HEK293 (cell line): Measurements from ENCODE around the gene WIPI1.

Experiments
- CTCF ChIA-PET: fragments of 350-600 bp; formaldehyde crosslinking; extraction: SDS; loops from one replicate; lab custom pipeline; 2021; ENCODE audit warnings: antibody characterized with exemption; lab: Yijun Ruan, JAX
- POLR2A ChIA-PET: fragments of 300-600 bp; formaldehyde crosslinking; extraction: SDS; loops from one replicate; lab custom pipeline; 2020; ENCODE audit warnings: antibody characterized with exemption, inconsistent platforms; lab: Yijun Ruan, JAX
- H3K27ac ChIP-seq: fragments of 200-500 bp; sonication (Bioruptor generic); 2 replicates; pipeline ENCODE4 v1.5.1; 2014; ENCODE audit warnings: low read depth, low read length, control low read depth, inconsistent platforms; ENCODE audit errors: extremely low read depth
- H3K36me3 ChIP-seq, 2 experiments: fragments of 200-500 bp in 1 of 2; sonication (Bioruptor generic) in 1 of 2; 1 replicate in 1 of 2; 2 replicates in 1 of 2; pipeline ENCODE4 v1.5.1; 2014 to 2017; ENCODE audit warnings: inconsistent platforms in 2 of 2, low read length in 2 of 2; ENCODE audit not compliant: control insufficient read depth in 2 of 2, insufficient read depth in 1 of 2
- H3K4me1 ChIP-seq: fragments of 200-500 bp; sonication (Bioruptor generic); 2 replicates; pipeline ENCODE4 v1.5.1; 2014; ENCODE audit warnings: mild to moderate bottlenecking, low read length, inconsistent platforms; ENCODE audit not compliant: control insufficient read depth, insufficient read depth
- H3K4me3 ChIP-seq: 2 replicates; pipeline ENCODE4 v1.5.1; 2011; ENCODE audit warnings: low read depth, mild to moderate bottlenecking, control low read depth, low read length, moderate library complexity
- H3K9me3 ChIP-seq: fragments of 200-500 bp; sonication (Bioruptor generic); 2 replicates; pipeline ENCODE4 v1.5.1; 2014; ENCODE audit warnings: low read depth, low read length, inconsistent platforms; ENCODE audit not compliant: control insufficient read depth, insufficient read depth
- HOXD13 ChIP-seq: sonication (generic); formaldehyde crosslinking; IDR thresholded peaks from 2 replicates; pipeline ENCODE4 v1.8.0; 2022; ENCODE audit warnings: missing genetic modification reagents, borderline replicate concordance
- RBAK ChIP-seq: fragments of 450-650 bp; formaldehyde crosslinking; IDR thresholded peaks from 2 replicates; pipeline ENCODE4 v1.5.1; 2016; ENCODE audit warnings: missing biosample characterization, missing genetic modification characterization
- REPIN1 ChIP-seq: fragments of 450-650 bp; formaldehyde crosslinking; IDR thresholded peaks from 2 replicates; pipeline ENCODE4 v1.5.1; 2017; ENCODE audit warnings: missing biosample characterization, missing genetic modification characterization, low read depth
- SCRT2 ChIP-seq: fragments of 450-650 bp; formaldehyde crosslinking; IDR thresholded peaks from 2 replicates; pipeline ENCODE4 v1.5.1; 2016; ENCODE audit warnings: missing biosample characterization, missing genetic modification characterization
- SP3 ChIP-seq: fragments of 450-650 bp; formaldehyde crosslinking; IDR thresholded peaks from 2 replicates; pipeline ENCODE4 v1.5.1; 2016; ENCODE audit warnings: missing biosample characterization, missing genetic modification characterization
- ZBTB20 ChIP-seq: fragments of 450-650 bp; formaldehyde crosslinking; IDR thresholded peaks from 2 replicates; pipeline ENCODE4 v1.5.1; 2016; ENCODE audit warnings: missing biosample characterization, missing genetic modification characterization
- ZNF112 ChIP-seq: fragments of 450-650 bp; formaldehyde crosslinking; IDR thresholded peaks from 2 replicates; pipeline ENCODE4 v1.5.0; 2017; ENCODE audit warnings: missing biosample characterization, missing genetic modification characterization
- ZNF132 ChIP-seq: fragments of 450-650 bp; formaldehyde crosslinking; IDR thresholded peaks from 2 replicates; pipeline ENCODE4 v1.5.1; 2017; ENCODE audit warnings: missing biosample characterization, missing genetic modification characterization, borderline replicate concordance
- ZNF16 ChIP-seq: fragments of 450-650 bp; formaldehyde crosslinking; IDR thresholded peaks from 2 replicates; pipeline ENCODE4 v1.5.1; 2016; ENCODE audit warnings: low read depth, missing biosample characterization, missing genetic modification characterization
- ZNF2 ChIP-seq: fragments of 450-650 bp; formaldehyde crosslinking; IDR thresholded peaks from 2 replicates; pipeline ENCODE4 v1.5.1; 2016; ENCODE audit warnings: missing biosample characterization, missing genetic modification characterization
- ZNF24 ChIP-seq: fragments of 450-650 bp; formaldehyde crosslinking; IDR thresholded peaks from 2 replicates; pipeline ENCODE4 v1.5.1; 2016; ENCODE audit warnings: missing biosample characterization, missing genetic modification characterization
- ZNF266 ChIP-seq: fragments of 450-650 bp; formaldehyde crosslinking; IDR thresholded peaks from 2 replicates; pipeline ENCODE4 v1.5.1; 2016; ENCODE audit warnings: missing biosample characterization, missing genetic modification characterization, low read depth
- ZNF629 ChIP-seq: fragments of 450-650 bp; formaldehyde crosslinking; IDR thresholded peaks from 2 replicates; pipeline ENCODE4 v1.5.1; 2017; ENCODE audit warnings: missing biosample characterization, missing genetic modification characterization
- ZNF658 ChIP-seq: fragments of 450-650 bp; formaldehyde crosslinking; IDR thresholded peaks from 2 replicates; pipeline ENCODE4; 2016; ENCODE audit warnings: missing biosample characterization, missing genetic modification characterization
- ZNF768 ChIP-seq: fragments of 450-650 bp; formaldehyde crosslinking; IDR thresholded peaks from 2 replicates; pipeline ENCODE4 v1.5.1; 2018; ENCODE audit warnings: missing biosample characterization, mild to moderate bottlenecking, missing genetic modification characterization
- ZNF837 ChIP-seq: fragments of 450-650 bp; formaldehyde crosslinking; IDR thresholded peaks from 2 replicates; pipeline ENCODE4 v1.5.1; 2016; ENCODE audit warnings: missing biosample characterization, missing genetic modification characterization
- ZNF843 ChIP-seq: fragments of 450-650 bp; formaldehyde crosslinking; IDR thresholded peaks from 2 replicates; pipeline ENCODE4 v1.5.1; 2016; ENCODE audit warnings: missing biosample characterization, missing genetic modification characterization
- TF ChIP-seq, protein P1 (sequence below): fragments of 450-650 bp; formaldehyde crosslinking; IDR thresholded peaks from 2 replicates; pipeline ENCODE4 v1.5.1; 2016; ENCODE audit warnings: missing biosample characterization, missing genetic modification characterization
- TF ChIP-seq, protein P2 (sequence below): fragments of 450-650 bp; formaldehyde crosslinking; IDR thresholded peaks from 2 replicates; pipeline ENCODE4 v1.5.1; 2017; ENCODE audit warnings: missing biosample characterization, missing genetic modification characterization
- TF ChIP-seq, protein P3 (sequence below): fragments of 450-650 bp; formaldehyde crosslinking; IDR thresholded peaks from 2 replicates; pipeline ENCODE4 v1.5.1; 2016; ENCODE audit warnings: missing biosample characterization, missing genetic modification characterization, borderline replicate concordance
- TF ChIP-seq, protein P4 (sequence below): sonication (generic); formaldehyde crosslinking; IDR thresholded peaks from 2 replicates; pipeline ENCODE4 v1.8.1; 2022; ENCODE audit warnings: mild to moderate bottlenecking, moderate library complexity, missing genetic modification reagents
- TF ChIP-seq, protein P5 (sequence below): fragments of 450-650 bp; formaldehyde crosslinking; IDR thresholded peaks from 2 replicates; pipeline ENCODE4 v1.5.1; 2016; ENCODE audit warnings: missing biosample characterization, missing genetic modification characterization

Gene WIPI1

DNA sequence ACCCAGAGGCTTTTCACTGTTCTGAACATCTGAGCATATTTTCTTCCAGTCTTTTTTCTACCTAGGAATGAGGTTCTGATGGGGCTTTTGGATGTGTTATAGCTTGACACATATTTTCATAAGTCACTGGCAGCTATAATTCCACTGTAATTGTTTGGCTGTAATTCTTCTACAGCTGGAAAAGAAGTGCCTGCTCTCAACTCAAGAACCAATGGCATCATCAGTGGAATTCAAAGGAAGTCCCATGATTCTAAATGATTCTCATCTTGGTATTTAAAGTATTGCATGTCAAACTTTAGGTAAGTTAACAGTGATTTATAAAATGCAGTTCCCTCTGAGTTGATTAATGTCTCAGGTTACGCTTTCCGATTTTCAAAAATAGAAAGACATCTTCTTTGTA, 16.8 kb downstream of the WIPI1 start:
- Histone ChIP-seq H3K4me3 (no peak overlapping the region), H3K4me1 (peaks cover 11% of the 10 kb centered on the region), H3K27ac (no peak overlapping the region), H3K36me3 (no peaks in the 10 kb centered on the region; a peak in 1 of 3 replicates), H3K9me3 (no peaks in the 10 kb centered on the region)
- ChIA-PET POLR2A (no interaction called here), CTCF (interaction anchor here (0.7 to 3.6 kb wide), 9 partner anchors 9 to 239 kb away, joined by 3 to 13 read pairs (median 4); partner anchors contain the start of gene AMZ2)
- TF ChIP-seq ZNF658 (tag by site-specific recombination): no peak
- TF ChIP-seq ZBTB20 (tag by site-specific recombination): no peak
- no peak for TF ChIP-seq ZNF837 (tag by site-specific recombination)
- no peak for TF ChIP-seq REPIN1
- TF ChIP-seq ZNF112 (tag by site-specific recombination): no peak
- TF ChIP-seq ZNF24 (tag by site-specific recombination): no peak
- no peak for TF ChIP-seq ZNF768 (tag by site-specific recombination)
- TF ChIP-seq ZNF266 (tag by site-specific recombination): no peak
- TF ChIP-seq, protein P1, sequence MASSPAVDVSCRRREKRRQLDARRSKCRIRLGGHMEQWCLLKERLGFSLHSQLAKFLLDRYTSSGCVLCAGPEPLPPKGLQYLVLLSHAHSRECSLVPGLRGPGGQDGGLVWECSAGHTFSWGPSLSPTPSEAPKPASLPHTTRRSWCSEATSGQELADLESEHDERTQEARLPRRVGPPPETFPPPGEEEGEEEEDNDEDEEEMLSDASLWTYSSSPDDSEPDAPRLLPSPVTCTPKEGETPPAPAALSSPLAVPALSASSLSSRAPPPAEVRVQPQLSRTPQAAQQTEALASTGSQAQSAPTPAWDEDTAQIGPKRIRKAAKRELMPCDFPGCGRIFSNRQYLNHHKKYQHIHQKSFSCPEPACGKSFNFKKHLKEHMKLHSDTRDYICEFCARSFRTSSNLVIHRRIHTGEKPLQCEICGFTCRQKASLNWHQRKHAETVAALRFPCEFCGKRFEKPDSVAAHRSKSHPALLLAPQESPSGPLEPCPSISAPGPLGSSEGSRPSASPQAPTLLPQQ (tag by site-specific recombination): no peak
- TF ChIP-seq ZNF132 (tag by site-specific recombination): no peak
- TF ChIP-seq, protein P2, sequence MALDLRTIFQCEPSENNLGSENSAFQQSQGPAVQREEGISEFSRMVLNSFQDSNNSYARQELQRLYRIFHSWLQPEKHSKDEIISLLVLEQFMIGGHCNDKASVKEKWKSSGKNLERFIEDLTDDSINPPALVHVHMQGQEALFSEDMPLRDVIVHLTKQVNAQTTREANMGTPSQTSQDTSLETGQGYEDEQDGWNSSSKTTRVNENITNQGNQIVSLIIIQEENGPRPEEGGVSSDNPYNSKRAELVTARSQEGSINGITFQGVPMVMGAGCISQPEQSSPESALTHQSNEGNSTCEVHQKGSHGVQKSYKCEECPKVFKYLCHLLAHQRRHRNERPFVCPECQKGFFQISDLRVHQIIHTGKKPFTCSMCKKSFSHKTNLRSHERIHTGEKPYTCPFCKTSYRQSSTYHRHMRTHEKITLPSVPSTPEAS (tag by site-specific recombination): no peak
- TF ChIP-seq SP3 (tag by site-specific recombination): no peak

DNA sequence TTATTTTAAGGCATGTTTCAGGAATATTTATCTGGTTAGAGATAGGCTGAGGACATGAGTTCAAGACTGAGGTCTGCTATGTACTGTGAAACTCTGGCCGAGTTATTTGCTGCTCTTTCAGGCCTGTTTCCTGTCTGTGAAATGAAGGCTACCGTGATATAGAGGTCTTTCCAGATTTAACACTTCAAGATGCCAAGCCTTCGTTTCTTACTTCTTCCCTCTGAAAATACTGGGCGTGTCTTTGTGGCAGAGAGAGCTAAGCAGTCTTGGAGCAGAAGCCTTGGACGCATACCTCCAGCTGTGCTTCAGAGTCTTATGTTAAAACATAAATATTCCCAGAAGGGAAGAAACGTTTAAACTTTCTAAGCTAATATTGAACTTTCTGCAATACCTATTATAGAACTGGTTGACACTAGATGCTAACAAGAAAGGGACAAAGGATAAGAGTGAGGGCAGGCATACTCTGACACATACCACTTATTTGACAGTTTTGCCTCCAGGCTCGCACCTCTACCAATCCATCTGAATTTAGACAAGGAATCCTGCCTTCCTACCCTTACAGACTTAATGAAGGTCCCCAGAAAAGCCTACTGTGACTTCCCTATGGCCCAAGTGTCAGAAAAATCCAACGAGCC, 17.5 kb downstream of the WIPI1 start:
- Histone ChIP-seq H3K4me3 (no peak overlapping the region), H3K4me1 (peaks cover 11% of the 10 kb centered on the region), H3K9me3 (no peaks in the 10 kb centered on the region), H3K27ac (no peak overlapping the region), H3K36me3 (no peaks in the 10 kb centered on the region; a peak in 1 of 3 replicates)
- CTCF ChIA-PET: interaction anchor here (0.7 to 5.7 kb wide), 8 partner anchors 8 to 457 kb away, joined by 3 to 67 read pairs (median 4); partner anchors contain the start of gene AMZ2
- POLR2A ChIA-PET: no interaction called here
- TF ChIP-seq ZNF837 (tag by site-specific recombination): no peak
- no peak for TF ChIP-seq ZNF2
- TF ChIP-seq SCRT2 (tag by site-specific recombination): no peak
- TF ChIP-seq ZNF16 (tag by site-specific recombination): no peak
- TF ChIP-seq ZNF629 (tag by site-specific recombination): no peak
- no peak for TF ChIP-seq ZNF843
- TF ChIP-seq, protein P3, sequence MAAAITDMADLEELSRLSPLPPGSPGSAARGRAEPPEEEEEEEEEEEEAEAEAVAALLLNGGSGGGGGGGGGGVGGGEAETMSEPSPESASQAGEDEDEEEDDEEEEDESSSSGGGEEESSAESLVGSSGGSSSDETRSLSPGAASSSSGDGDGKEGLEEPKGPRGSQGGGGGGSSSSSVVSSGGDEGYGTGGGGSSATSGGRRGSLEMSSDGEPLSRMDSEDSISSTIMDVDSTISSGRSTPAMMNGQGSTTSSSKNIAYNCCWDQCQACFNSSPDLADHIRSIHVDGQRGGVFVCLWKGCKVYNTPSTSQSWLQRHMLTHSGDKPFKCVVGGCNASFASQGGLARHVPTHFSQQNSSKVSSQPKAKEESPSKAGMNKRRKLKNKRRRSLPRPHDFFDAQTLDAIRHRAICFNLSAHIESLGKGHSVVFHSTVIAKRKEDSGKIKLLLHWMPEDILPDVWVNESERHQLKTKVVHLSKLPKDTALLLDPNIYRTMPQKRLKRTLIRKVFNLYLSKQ (tag by site-specific recombination): no peak
- TF ChIP-seq, protein P4, sequence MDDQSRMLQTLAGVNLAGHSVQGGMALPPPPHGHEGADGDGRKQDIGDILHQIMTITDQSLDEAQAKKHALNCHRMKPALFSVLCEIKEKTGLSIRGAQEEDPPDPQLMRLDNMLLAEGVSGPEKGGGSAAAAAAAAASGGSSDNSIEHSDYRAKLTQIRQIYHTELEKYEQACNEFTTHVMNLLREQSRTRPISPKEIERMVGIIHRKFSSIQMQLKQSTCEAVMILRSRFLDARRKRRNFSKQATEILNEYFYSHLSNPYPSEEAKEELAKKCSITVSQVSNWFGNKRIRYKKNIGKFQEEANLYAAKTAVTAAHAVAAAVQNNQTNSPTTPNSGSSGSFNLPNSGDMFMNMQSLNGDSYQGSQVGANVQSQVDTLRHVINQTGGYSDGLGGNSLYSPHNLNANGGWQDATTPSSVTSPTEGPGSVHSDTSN (CRISPR knock-in tag): no peak
- TF ChIP-seq, protein P5, sequence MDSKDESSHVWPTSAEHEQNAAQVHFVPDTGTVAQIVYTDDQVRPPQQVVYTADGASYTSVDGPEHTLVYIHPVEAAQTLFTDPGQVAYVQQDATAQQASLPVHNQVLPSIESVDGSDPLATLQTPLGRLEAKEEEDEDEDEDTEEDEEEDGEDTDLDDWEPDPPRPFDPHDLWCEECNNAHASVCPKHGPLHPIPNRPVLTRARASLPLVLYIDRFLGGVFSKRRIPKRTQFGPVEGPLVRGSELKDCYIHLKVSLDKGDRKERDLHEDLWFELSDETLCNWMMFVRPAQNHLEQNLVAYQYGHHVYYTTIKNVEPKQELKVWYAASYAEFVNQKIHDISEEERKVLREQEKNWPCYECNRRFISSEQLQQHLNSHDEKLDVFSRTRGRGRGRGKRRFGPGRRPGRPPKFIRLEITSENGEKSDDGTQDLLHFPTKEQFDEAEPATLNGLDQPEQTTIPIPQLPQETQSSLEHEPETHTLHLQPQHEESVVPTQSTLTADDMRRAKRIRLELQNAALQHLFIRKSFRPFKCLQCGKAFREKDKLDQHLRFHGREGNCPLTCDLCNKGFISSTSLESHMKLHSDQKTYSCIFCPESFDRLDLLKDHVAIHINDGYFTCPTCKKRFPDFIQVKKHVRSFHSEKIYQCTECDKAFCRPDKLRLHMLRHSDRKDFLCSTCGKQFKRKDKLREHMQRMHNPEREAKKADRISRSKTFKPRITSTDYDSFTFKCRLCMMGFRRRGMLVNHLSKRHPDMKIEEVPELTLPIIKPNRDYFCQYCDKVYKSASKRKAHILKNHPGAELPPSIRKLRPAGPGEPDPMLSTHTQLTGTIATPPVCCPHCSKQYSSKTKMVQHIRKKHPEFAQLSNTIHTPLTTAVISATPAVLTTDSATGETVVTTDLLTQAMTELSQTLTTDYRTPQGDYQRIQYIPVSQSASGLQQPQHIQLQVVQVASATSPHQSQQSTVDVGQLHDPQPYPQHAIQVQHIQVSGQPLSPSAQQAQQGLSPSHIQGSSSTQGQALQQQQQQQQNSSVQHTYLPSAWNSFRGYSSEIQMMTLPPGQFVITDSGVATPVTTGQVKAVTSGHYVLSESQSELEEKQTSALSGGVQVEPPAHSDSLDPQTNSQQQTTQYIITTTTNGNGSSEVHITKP (tag by site-specific recombination): no peak
- TF ChIP-seq HOXD13: no peak
- TF ChIP-seq RBAK: no peak
